Thoracic aorta (tissue), 2 donors: ENCODE data around the gene SH2B3. TPM values are rescaled to one million over a fixed set of nuclear protein-coding genes. Genes with fewer than 3 reads are reported as not detected.

Experiments
- ATAC-seq: fragments of 150-250 bp; one replicate; pipeline ENCODE4 v1.8.0; 2017; ENCODE audit warnings: low read depth; ENCODE audit not compliant: insufficient number of reproducible peaks, low FRiP score
- DNase-seq: peaks from one replicate; pipeline ENCODE4 v3.0.0-alpha.2; 2020; ENCODE audit warnings: low spot score
- H3K27ac ChIP-seq, 2 donors: fragments of 200-600 bp; sonication (generic); 1 replicate in 1 of 2; 2 replicates in 1 of 2; pipeline ENCODE4 v1.5.1; 2016; ENCODE audit warnings: mild to moderate bottlenecking in 2 of 2, moderate library complexity in 2 of 2
- H3K27me3 ChIP-seq: fragments of 200-600 bp; sonication (generic); replicated peaks from 2 replicates; pipeline ENCODE4 v1.6.0; 2016; ENCODE audit warnings: mild to moderate bottlenecking; ENCODE audit not compliant: insufficient read depth
- H3K36me3 ChIP-seq: fragments of 200-600 bp; sonication (generic); one replicate; pipeline ENCODE4 v1.5.1; 2016
- H3K4me1 ChIP-seq, 2 donors: fragments of 200-600 bp; sonication (generic); 1 replicate in 1 of 2; 2 replicates in 1 of 2; pipeline versions ENCODE4 v1.5.1 to v1.6.0; 2016; ENCODE audit warnings: low read depth in 2 of 2, mild to moderate bottlenecking in 1 of 2; ENCODE audit not compliant: control insufficient read depth in 1 of 2
- H3K4me3 ChIP-seq: fragments of 200-600 bp; sonication (generic); 2 replicates; pipeline ENCODE4 v1.5.1; 2016; ENCODE audit warnings: mild to moderate bottlenecking
- H3K9me3 ChIP-seq: fragments of 200-600 bp; sonication (generic); 2 replicates; pipeline ENCODE4 v1.5.1; 2016
- CTCF ChIP-seq: fragments of 200-600 bp; sonication (generic); IDR thresholded peaks from one replicate; pipeline ENCODE4 v1.5.1; 2019; ENCODE audit warnings: antibody characterized with exemption
- total RNA-seq, 2 donors: library from RNA; depleted of rRNA; stranded (reverse); fragments of >200 nt; gene quantifications; one replicate each; pipeline versions ENCODE4 v1.1.0 to v1.2.3, GENCODE V29; 2016

The SH2B3 gene
- total RNA-seq, 2 donors from 2014 or later: 48.6 to 117 TPM

GRCh38 chr12:111467092-111467856, 61.6 kb downstream of the SH2B3 start:
- ATAC-seq (no peak), DNase-seq (no peak)
- H3K4me3 ChIP-seq: no peak overlapping the region
- no peaks in the 10 kb centered on the region for H3K36me3 ChIP-seq
- H3K27me3 ChIP-seq: no peaks in the 10 kb centered on the region
- H3K4me1 ChIP-seq: peaks cover 0 to 34% of the 10 kb centered on the region in 2 donors
- H3K27ac ChIP-seq: peak overlapping the region; percentile 59 to 67
- H3K9me3 ChIP-seq: no peaks in the 10 kb centered on the region
- no peak for TF ChIP-seq CTCF

GRCh38 chr12:111467857-111468241, 62.1 kb downstream of the SH2B3 start:
- TF ChIP-seq CTCF: no peak
- Histone ChIP-seq H3K9me3 (no peaks in the 10 kb centered on the region), H3K36me3 (no peaks in the 10 kb centered on the region), H3K27ac (peak overlapping the region; percentile 59 to 67), H3K4me3 (no peak overlapping the region), H3K27me3 (no peaks in the 10 kb centered on the region), H3K4me1 (peaks cover 0 to 34% of the 10 kb centered on the region in 2 donors)
- no peak for ATAC-seq
- DNase-seq: no peak

- Histone ChIP-seq H3K9me3 (no peaks in the 10 kb centered on the region), H3K27me3 (no peaks in the 10 kb centered on the region), H3K36me3 (peaks cover 4% of the 10 kb centered on the region), H3K27ac (peak overlapping the region in 1 of 2 donors; percentile 54), H3K4me1 (peaks cover 0 to 34% of the 10 kb centered on the region in 2 donors), H3K4me3 (no peak overlapping the region)
- DNase-seq: no peak
- ATAC-seq: no peak
- no peak for TF ChIP-seq CTCF
Measured at GRCh38 chr12:111469401-111469800, 63.7 kb downstream of the SH2B3 start.

- DNase-seq: no peak
- no peak overlapping the region for H3K27ac ChIP-seq
- H3K4me1 ChIP-seq: peaks cover 0 to 34% of the 10 kb centered on the region in 2 donors
- no peak for TF ChIP-seq CTCF
- H3K9me3 ChIP-seq: no peaks in the 10 kb centered on the region
- no peaks in the 10 kb centered on the region for H3K27me3 ChIP-seq
- no peak overlapping the region for H3K4me3 ChIP-seq
- ATAC-seq: no peak
- peaks cover 4% of the 10 kb centered on the region for H3K36me3 ChIP-seq
Measured at GRCh38 chr12:111471236-111471635, 65.5 kb downstream of the SH2B3 start.

- ATAC-seq: no peak
- H3K4me3 ChIP-seq: no peak overlapping the region
- no peak for TF ChIP-seq CTCF
- H3K27ac ChIP-seq: no peak overlapping the region
- H3K9me3 ChIP-seq: no peaks in the 10 kb centered on the region
- H3K27me3 ChIP-seq: no peaks in the 10 kb centered on the region
- no peak for DNase-seq
- peaks cover 32% of the 10 kb centered on the region for H3K36me3 ChIP-seq
- no peaks in the 10 kb centered on the region for H3K4me1 ChIP-seq
Measured at GRCh38 chr12:111482462-111482861, 76.7 kb downstream of the SH2B3 start.
